IMR-90 (cell line): ENCODE measurements around the gene KRTAP12-1. TPM values are rescaled to one million over a fixed set of nuclear protein-coding genes. Genes with fewer than 3 reads are reported as not detected.

Experiments used
- ATAC-seq: fragments of 200-7000 bp; cut with Tn5 transposase; 2 replicates; pipeline ENCODE4 v1.9.1; 2020; ENCODE audit warnings: low read depth, mild to moderate bottlenecking, moderate library complexity
- BruUV-seq: library from RNA; stranded (reverse); fragments of 400-500 nt; replicated peaks from 2 replicates; lab custom pipeline; 2021; lab: Mats Ljungman, UMichigan
- CTCF ChIA-PET: fragments of 300-600 bp; formaldehyde crosslinking; extraction: SDS; loops from one replicate; lab custom pipeline; 2021; ENCODE audit warnings: antibody characterized with exemption; lab: Yijun Ruan, JAX
- POLR2A ChIA-PET: fragments of 300-600 bp; sonication (Branson Sonifier 250); formaldehyde crosslinking; loops from one replicate; lab custom pipeline; 2022; ENCODE audit warnings: antibody characterized with exemption; ENCODE audit not compliant: unreplicated experiment; lab: Charles Lee
- DNase-seq: peaks from one replicate; pipeline ENCODE4 v3.0.0; 2013
- H2AFZ ChIP-seq: replicated peaks from 2 replicates; pipeline ENCODE3; 2013; ENCODE audit warnings: low read length, mild to moderate bottlenecking; ENCODE audit not compliant: poor library complexity
- H2AK5ac ChIP-seq: 2 replicates; pipeline ENCODE4 v1.6.1; 2013; ENCODE audit warnings: low read depth, low read length, inconsistent platforms
- H2AK9ac ChIP-seq: replicated peaks from 2 replicates; pipeline ENCODE3; 2013; ENCODE audit warnings: mild to moderate bottlenecking, low read depth, low read length, moderate library complexity; ENCODE audit not compliant: poor library complexity
- H2BK120ac ChIP-seq: 2 replicates; pipeline ENCODE4 v1.6.1; 2013; ENCODE audit warnings: low read depth, low read length, inconsistent platforms
- H2BK15ac ChIP-seq: 3 replicates; pipeline ENCODE4 v1.6.1; 2013; ENCODE audit warnings: low read depth, low read length, inconsistent platforms
- H2BK20ac ChIP-seq: 2 replicates; pipeline ENCODE4 v1.6.1; 2013; ENCODE audit warnings: low read depth, mild to moderate bottlenecking, inconsistent platforms, low read length, moderate library complexity
- H2BK5ac ChIP-seq: 2 replicates; pipeline ENCODE4 v1.6.1; 2013; ENCODE audit warnings: mild to moderate bottlenecking, low read depth, low read length, inconsistent platforms; ENCODE audit not compliant: poor library complexity, severe bottlenecking
- H3K14ac ChIP-seq: replicated peaks from 2 replicates; pipeline ENCODE4 v1.6.1; 2013; ENCODE audit warnings: low read depth, low read length, inconsistent platforms
- H3K18ac ChIP-seq: 2 replicates; pipeline ENCODE4 v1.6.1; 2013; ENCODE audit warnings: low read depth, low read length, control low read depth
- H3K23ac ChIP-seq: 2 replicates; pipeline ENCODE4 v1.6.1; 2013; ENCODE audit warnings: low read depth, low read length, inconsistent platforms
- H3K27ac ChIP-seq: 2 replicates; pipeline ENCODE4 v1.5.1; 2013; ENCODE audit warnings: mild to moderate bottlenecking, control low read depth, low read length; ENCODE audit not compliant: insufficient read depth
- H3K27me3 ChIP-seq: 2 replicates; pipeline ENCODE4 v1.6.1; 2013; ENCODE audit warnings: low read length; ENCODE audit not compliant: control insufficient read depth, insufficient read depth
- H3K36me3 ChIP-seq: 2 replicates; pipeline ENCODE4 v1.6.1; 2013; ENCODE audit warnings: low read length, mixed read lengths; ENCODE audit not compliant: control insufficient read depth, insufficient read depth
- H3K4ac ChIP-seq: 2 replicates; pipeline ENCODE4 v1.6.1; 2013; ENCODE audit warnings: low read depth, low read length, inconsistent platforms
- H3K4me1 ChIP-seq: 2 replicates; pipeline ENCODE4 v1.6.1; 2013; ENCODE audit warnings: low read length, mixed read lengths; ENCODE audit not compliant: control insufficient read depth, insufficient read depth
- H3K4me2 ChIP-seq: 2 replicates; pipeline ENCODE4 v1.6.1; 2013; ENCODE audit warnings: low read depth, mild to moderate bottlenecking, control low read depth, low read length, moderate library complexity
- H3K4me3 ChIP-seq: 2 replicates; pipeline ENCODE4 v1.5.1; 2013; ENCODE audit warnings: low read depth, mild to moderate bottlenecking, control low read depth, low read length, moderate library complexity; ENCODE audit not compliant: insufficient read depth
- H3K56ac ChIP-seq: 2 replicates; pipeline ENCODE4 v1.6.1; 2013; ENCODE audit warnings: low read length, inconsistent platforms; ENCODE audit not compliant: insufficient read depth; ENCODE audit errors: extremely low read depth
- H3K79me1 ChIP-seq, 2 experiments: 2 replicates each; pipeline ENCODE4 v1.6.1; 2013; ENCODE audit warnings: low read length in 2 of 2, inconsistent platforms in 1 of 2, low read depth in 1 of 2
- H3K9ac ChIP-seq: 2 replicates; pipeline ENCODE4 v1.6.1; 2013; ENCODE audit warnings: low read depth, low read length, control low read depth
- H3K9me1 ChIP-seq: 2 replicates; pipeline ENCODE4 v1.6.1; 2013; ENCODE audit warnings: low read length, inconsistent platforms; ENCODE audit not compliant: insufficient read depth
- H3K9me3 ChIP-seq: 2 replicates; pipeline ENCODE4 v1.6.1; 2013; ENCODE audit warnings: low read length; ENCODE audit not compliant: control insufficient read depth, insufficient read depth
- H4K20me1 ChIP-seq: 2 replicates; pipeline ENCODE4 v1.6.1; 2013; ENCODE audit warnings: low read length, inconsistent platforms; ENCODE audit not compliant: insufficient read depth
- H4K5ac ChIP-seq: 2 replicates; pipeline ENCODE4 v1.6.1; 2013; ENCODE audit warnings: mild to moderate bottlenecking, low read depth, low read length, control low read depth
- H4K8ac ChIP-seq, 2 experiments: 2 replicates each; pipeline ENCODE4 v1.6.1; 2013; ENCODE audit warnings: low read depth in 2 of 2, low read length in 2 of 2, control low read depth in 1 of 2, inconsistent platforms in 1 of 2
- H4K91ac ChIP-seq: 2 replicates; pipeline ENCODE4 v1.6.1; 2013; ENCODE audit warnings: low read depth, low read length, inconsistent platforms; ENCODE audit not compliant: insufficient read depth
- CEBPB ChIP-seq: IDR thresholded peaks from 2 replicates; pipeline ENCODE4 v1.6.1; 2012; ENCODE audit warnings: low read depth, low read length, improper control_type of control experiment
- CHD1 ChIP-seq: IDR thresholded peaks from 2 replicates; pipeline ENCODE4 v1.6.1; 2012; ENCODE audit warnings: low read depth, low read length, improper control_type of control experiment
- CTCF ChIP-seq: conservative IDR thresholded peaks from 2 replicates; pipeline ENCODE4 v1.5.1; 2012; ENCODE audit warnings: mild to moderate bottlenecking, low read depth, low read length, improper control_type of control experiment
- ELK1 ChIP-seq: fragments of 150-350 bp; IDR thresholded peaks from 2 replicates; pipeline ENCODE4 v1.6.1; 2016; ENCODE audit warnings: low read depth, mild to moderate bottlenecking, low read length, moderate library complexity, borderline replicate concordance
- FOS ChIP-seq: fragments of 150-350 bp; IDR thresholded peaks from 2 replicates; pipeline ENCODE4 v1.6.1; 2016; ENCODE audit warnings: low read depth, low read length
- MAFK ChIP-seq: IDR thresholded peaks from 2 replicates; pipeline ENCODE4 v1.6.1; 2012; ENCODE audit warnings: low read depth, low read length, improper control_type of control experiment
- MAZ ChIP-seq: IDR thresholded peaks from 2 replicates; pipeline ENCODE4 v1.6.1; 2012; ENCODE audit warnings: low read depth, mild to moderate bottlenecking, low read length, improper control_type of control experiment, moderate library complexity, borderline replicate concordance
- MXI1 ChIP-seq: IDR thresholded peaks from 2 replicates; pipeline ENCODE4 v1.6.1; 2012; ENCODE audit warnings: low read depth, mild to moderate bottlenecking, low read length, moderate library complexity, borderline replicate concordance
- NFE2L2 ChIP-seq: fragments of 150-350 bp; IDR thresholded peaks from 2 replicates; pipeline ENCODE4 v1.6.1; 2016; ENCODE audit warnings: low read depth, mild to moderate bottlenecking, low read length
- RAD21 ChIP-seq: IDR thresholded peaks from 2 replicates; pipeline ENCODE4 v1.6.1; 2012; ENCODE audit warnings: low read length, improper control_type of control experiment
- RCOR1 ChIP-seq: IDR thresholded peaks from 2 replicates; pipeline ENCODE4 v1.6.1; 2012; ENCODE audit warnings: mild to moderate bottlenecking, low read length, improper control_type of control experiment; ENCODE audit not compliant: insufficient replicate concordance
- RFX5 ChIP-seq: IDR thresholded peaks from 2 replicates; pipeline ENCODE4 v1.8.0; 2012; ENCODE audit warnings: low read depth, mild to moderate bottlenecking, low read length, moderate library complexity
- SMC3 ChIP-seq: fragments of 150-350 bp; IDR thresholded peaks from 2 replicates; pipeline ENCODE4 v1.6.1; 2016; ENCODE audit warnings: low read depth, mild to moderate bottlenecking, antibody characterized with exemption, low read length, moderate library complexity
- WGBS, 2 experiments: methylation state at CpG; one replicate each; pipeline versions ENCODE4 v1.1.5 to v1.1.7; 2013; ENCODE audit warnings: missing lambda C conversion rate in 2 of 2; ENCODE audit not compliant: insufficient read length in 1 of 2; ENCODE audit errors: extremely low coverage in 2 of 2; 5-methylcytosine and 5-hydroxymethylcytosine counted together
- dilution Hi-C: fragments of 300-500 bp; cut with HindIII; formaldehyde crosslinking; loops from one replicate; pipeline ENCODE4 v1.14.3; 2018; ENCODE audit warnings: low sequenced_read_pairs; ENCODE audit not compliant: unreplicated experiment
- in situ Hi-C: fragments of 300-500 bp; cut with MboI; formaldehyde crosslinking; loops from 3 replicates; pipeline ENCODE4 v1.14.3; 2019; ENCODE audit warnings: low sequenced_read_pairs, inconsistent platforms, mixed read lengths
- intact Hi-C: fragments of 100-400 bp; cut with micrococcal nuclease; formaldehyde crosslinking; loops from 2 replicates; pipeline ENCODE4 v1.10.0; 2022
- polyA plus RNA-seq, 3 experiments: library from polyadenylated mRNA; depleted of rRNA; stranded (reverse); fragments of >200 nt; gene quantifications; 2 replicates each; pipeline ENCODE4 v1.2.3, GENCODE V29; 2012; ENCODE audit warnings: low replicate concordance in 1 of 3
- total RNA-seq: library from RNA; depleted of rRNA; stranded (reverse); fragments of >200 nt; gene quantifications from 2 replicates; pipeline ENCODE4 v1.2.3, GENCODE V29; 2012
- TF ChIP-seq, protein P1 (sequence below): fragments of 150-350 bp; IDR thresholded peaks from 2 replicates; pipeline ENCODE4 v1.6.1; 2017; ENCODE audit warnings: mild to moderate bottlenecking, antibody characterized with exemption, low read length, low read depth

Gene KRTAP12-1
- total and polyA plus RNA-seq, 2 of the 4 experiments (the other 2 are of a cell fraction): not detected

DNA sequence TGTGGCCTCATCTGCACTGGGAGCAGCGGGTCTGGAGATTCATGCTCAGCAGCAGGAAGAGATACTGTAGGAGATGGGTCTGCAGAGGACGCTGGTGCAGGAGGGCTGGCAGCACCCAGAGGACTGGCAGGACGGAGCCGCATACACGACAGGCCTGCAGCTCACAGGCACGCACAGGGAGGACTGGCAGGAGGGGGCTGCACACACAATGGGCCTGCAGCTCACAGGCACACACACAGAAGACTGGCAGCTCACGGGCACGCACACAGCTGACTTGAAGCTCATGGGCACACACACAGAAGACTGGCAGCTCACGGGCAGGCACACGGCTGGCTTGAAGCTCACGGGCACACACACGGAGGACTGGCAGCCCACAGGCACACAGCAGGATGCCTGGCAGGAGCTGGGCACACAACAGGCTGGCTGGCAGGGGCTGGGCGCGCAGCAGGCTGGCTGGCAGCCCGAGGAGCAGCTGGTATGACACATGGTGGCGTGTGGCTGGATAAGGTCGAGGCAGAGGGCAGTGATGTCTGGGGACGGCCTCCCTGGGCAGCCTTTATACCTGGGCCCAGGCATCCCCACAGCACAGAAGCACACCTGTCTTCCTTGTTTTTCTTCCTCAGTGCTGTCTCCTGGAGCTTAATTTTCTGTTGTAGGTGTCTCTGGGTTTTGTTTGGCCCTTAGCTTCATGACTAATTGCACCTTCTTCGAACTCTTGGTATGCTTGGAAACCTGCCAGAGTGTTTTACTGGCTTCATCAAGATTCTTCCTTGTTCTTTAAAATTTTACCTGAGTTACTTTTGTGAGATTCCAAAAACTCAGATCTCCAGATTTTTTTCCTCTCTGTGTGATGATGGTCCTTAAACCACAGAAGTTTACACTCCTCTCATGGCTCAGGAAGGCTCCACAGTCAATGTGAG lies 15.3 kb downstream of the KRTAP12-1 start, which contains the start of gene KRTAP12-2:
TSS of gene KRTAP12-2 (minus strand) at position 527 of the 920 bp plus-strand sequence. CDS start at position 486, 41 bp downstream.
- Histone ChIP-seq H3K36me3 (no peaks in the 10 kb centered on the region), H2AK5ac (no peak within 1 kb of the TSS), H3K4ac (no peak within 1 kb of the TSS), H2AFZ (no peak within 1 kb of the TSS), H3K9me3 (peaks cover 3% of the 10 kb centered on the region; the same call in 1 of the 2 replicates), H2BK120ac (no peak within 1 kb of the TSS), H3K4me3 (no peak within 1 kb of the TSS), H4K91ac (no peak within 1 kb of the TSS), H3K9me1 (no peaks in the 10 kb centered on the region), H3K4me2 (no peak within 1 kb of the TSS), H2BK15ac (no peak within 1 kb of the TSS), H3K4me1 (no peaks in the 10 kb centered on the region), H3K14ac (no peak within 1 kb of the TSS), H4K20me1 (no peaks in the 10 kb centered on the region), H3K9ac (no peak within 1 kb of the TSS), H3K23ac (no peak within 1 kb of the TSS), H3K56ac (no peak within 1 kb of the TSS), H2BK5ac (no peak within 1 kb of the TSS), H2AK9ac (no peak within 1 kb of the TSS), H3K18ac (no peak within 1 kb of the TSS), H3K27me3 (0 out of 2 replicates have a peak, but pooled peaks cover 3% of the 10 kb centered on the region), H2BK20ac (no peak within 1 kb of the TSS), H3K27ac (no peak within 1 kb of the TSS), H4K5ac (no peak within 1 kb of the TSS), H3K79me1 (no peaks in the 10 kb centered on the region), H4K8ac (no peak within 1 kb of the TSS)
- intact Hi-C loops: no loop called here
- DNase-seq: no peak
- ATAC-seq: no peak
- 71% methylated on average over 9 of the region's 19 CpGs; no CpG with 5 or more reads in 1 of the 2 experiments for WGBS, 2 experiments
- dilution Hi-C loops: no loop called here
- ChIA-PET POLR2A (no interaction called here), CTCF (no interaction called here)
- in situ Hi-C loops: no loop called here
- no TSS peak for BruUV-seq
- no peak for TF ChIP-seq RCOR1
- TF ChIP-seq CHD1: no peak
- TF ChIP-seq FOS: no peak
- TF ChIP-seq RFX5: no peak
- TF ChIP-seq CTCF: no peak
- no peak for TF ChIP-seq NFE2L2
- TF ChIP-seq RAD21: no peak
- TF ChIP-seq, protein P1, sequence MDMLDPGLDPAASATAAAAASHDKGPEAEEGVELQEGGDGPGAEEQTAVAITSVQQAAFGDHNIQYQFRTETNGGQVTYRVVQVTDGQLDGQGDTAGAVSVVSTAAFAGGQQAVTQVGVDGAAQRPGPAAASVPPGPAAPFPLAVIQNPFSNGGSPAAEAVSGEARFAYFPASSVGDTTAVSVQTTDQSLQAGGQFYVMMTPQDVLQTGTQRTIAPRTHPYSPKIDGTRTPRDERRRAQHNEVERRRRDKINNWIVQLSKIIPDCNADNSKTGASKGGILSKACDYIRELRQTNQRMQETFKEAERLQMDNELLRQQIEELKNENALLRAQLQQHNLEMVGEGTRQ: no peak
- no peak for TF ChIP-seq ELK1
- no peak for TF ChIP-seq MAZ
- no peak for TF ChIP-seq SMC3
- TF ChIP-seq CEBPB: no peak
- no peak for TF ChIP-seq MAFK
- TF ChIP-seq MXI1: no peak
